ENCODE data around the gene SF3A2. TPM values are rescaled to one million over a fixed set of nuclear protein-coding genes. Genes with fewer than 3 reads are reported as not detected.

The SF3A2 gene
- total and polyA plus RNA-seq, 2 donors (not counting 1 experiment from before 2014, with no cell fraction given) = 98.2 to 140 TPM

- Mint-ChIP-seq H3K4me1 (peaks cover 51% of the 10 kb centered on the region), H3K4me3 (peak overlapping the region; percentile 97), H3K27ac (peak overlapping the region; percentile 87), H3K9me3 (ENCODE audit: insufficient read depth) (no peaks in the 10 kb centered on the region), H3K27me3 (no peaks in the 10 kb centered on the region)
- Histone ChIP-seq H3K79me2 (ENCODE audit: control insufficient read depth, insufficient read depth, low read length) (peaks cover 60% of the 10 kb centered on the region), H3K9me3 (ENCODE audit: control extremely low read depth in 1 of 3, control insufficient read depth in 2 of 3, insufficient read depth in 1 of 3, low read length in 2 of 3) (no peaks in the 10 kb centered on the region), H3K9ac (ENCODE audit: low read length) (peak overlapping the region; percentile 69), H3K36me3 (replicated peaks in 1 of 2; ENCODE audit: control extremely low read depth in 1 of 2, control insufficient read depth in 1 of 2, extremely low read depth in 1 of 2, insufficient read depth in 2 of 2, low read length in 1 of 2) (peaks cover 0 to 14% of the 10 kb centered on the region in 2 experiments), H3K4me2 (replicated peaks; ENCODE audit: low read depth, low read length, poor library complexity, severe bottlenecking) (peak overlapping the region; percentile 82), H4K20me1 (ENCODE audit: control insufficient read depth, insufficient read depth, low read length, poor library complexity, severe bottlenecking) (peaks cover 41% of the 10 kb centered on the region), H2AFZ (ENCODE audit: insufficient read depth, low read depth, low read length, poor library complexity, severe bottlenecking) (peak overlapping the region; percentile 50), H3K4me1 (ENCODE audit: control insufficient read depth in 2 of 2, insufficient read depth in 2 of 2, low read length in 2 of 2) (peaks cover 46 to 62% of the 10 kb centered on the region in 2 donors), H3K27me3 (replicated peaks in 1 of 4; ENCODE audit: control extremely low read depth in 1 of 4, control insufficient read depth in 3 of 4, insufficient read depth in 4 of 4, low read length in 3 of 4) (no peaks in the 10 kb centered on the region), H3K4me3 (ENCODE audit: control extremely low read depth in 1 of 5, extremely low read depth in 1 of 5, insufficient read depth in 1 of 5, low read depth in 2 of 5, low read length in 4 of 5) (peak overlapping the region; percentile 30 to 82 (median 71)), H3K27ac (ENCODE audit: low read length in 2 of 2) (peak overlapping the region; percentile 75 to 81)
- POLR2A ChIA-PET = interaction anchor here (0.6 to 3.4 kb wide), 15 partner anchors 8 to 439 kb away, joined by 3 to 65 read pairs (median 5); no protein-coding TSS in a partner anchor
- WGBS (ENCODE audit: insufficient coverage) = under 1% methylated on average over 74 of the region's 74 CpGs
- intact Hi-C loops (cut with micrococcal nuclease) = loop anchor here (1.0 to 5.0 kb wide), 3 partner anchors 15 to 42 kb away; no protein-coding TSS in a partner anchor
- CTCF ChIA-PET = interaction anchor here (0.6 to 3.2 kb wide), 15 partner anchors 9 to 328 kb away, joined by 3 to 30 read pairs (median 5); partner anchors contain the start of gene PLEKHJ1
- TF ChIP-seq CTCF (IDR thresholded peaks at IDR 0.05) (no peak), EZH2 (IDR thresholded peaks at IDR 0.05; ENCODE audit: borderline replicate concordance, insufficient read depth, low read depth, low read length, poor library complexity, severe bottlenecking) (no peak)
- ATAC-seq (ENCODE audit: low read depth) (peak; percentile 69), DNase-seq (peak; percentile 92)
Measured at GRCh38 chr19:2289714-2290435, 53.3 kb downstream of the SF3A2 start.
